HCT116 (cell line): Measurements from ENCODE around the gene KCNC1. TPM values are rescaled to one million over a fixed set of nuclear protein-coding genes. Genes with fewer than 3 reads are reported as not detected.

ENCODE experiments used
- ATAC-seq: fragments of 200-7000 bp; cut with Tn5 transposase; 2 replicates; pipeline ENCODE4 v1.9.1; 2020; ENCODE audit warnings: mild to moderate bottlenecking, moderate library complexity
- BruUV-seq: library from RNA; stranded (reverse); fragments of 400-500 nt; replicated peaks from 2 replicates; lab custom pipeline; 2021; lab: Mats Ljungman, UMichigan
- CTCF ChIA-PET: fragments of 300-600 bp; sonication (Branson Sonifier 250); formaldehyde crosslinking; loops from one replicate; lab custom pipeline; 2021; ENCODE audit warnings: antibody characterized with exemption; lab: Charles Lee
- POLR2A ChIA-PET: fragments of 300-600, 350-600 bp; sonication (Branson Sonifier 250); formaldehyde crosslinking; loops from one replicate; lab custom pipeline; 2021; ENCODE audit warnings: antibody characterized with exemption; lab: Charles Lee
- RAD21 ChIA-PET, 2 experiments: fragments of 300-600 bp; sonication (Branson Sonifier 250); formaldehyde crosslinking; loops; one replicate each; lab custom pipeline; 2023; ENCODE audit warnings: low total read pairs in 2 of 2; ENCODE audit not compliant: uncharacterized antibody in 2 of 2, unreplicated experiment in 2 of 2, low non-redundant PET in 1 of 2; lab: Charles Lee
- DNase-seq: peaks from one replicate; pipeline ENCODE4 v3.0.0-alpha.2; 2010; ENCODE audit warnings: low read depth, low spot score
- H2AFZ ChIP-seq: fragments of 200-600 bp; shearing (Covaris generic), sonication (generic); 2 replicates; pipeline ENCODE4 v1.6.1; 2017; ENCODE audit warnings: low read depth, mixed run types, mixed read lengths, antibody characterized with exemption, low read length; ENCODE audit not compliant: poor library complexity, severe bottlenecking
- H3K27ac ChIP-seq: 2 replicates; pipeline ENCODE4 v1.5.1; 2012; ENCODE audit warnings: low read depth, low read length
- H3K27me3 ChIP-seq: fragments of 200-600 bp; sonication (generic); 2 replicates; pipeline ENCODE4 v1.6.1; 2016; ENCODE audit warnings: mixed run types, low read length, mixed read lengths; ENCODE audit not compliant: insufficient read depth
- H3K36me3 ChIP-seq, 2 experiments: fragments of 200-500 bp in 1 of 2; fragments of 200-600 bp in 1 of 2; sonication (Bioruptor generic) in 1 of 2; sonication (generic) in 1 of 2; 2 replicates each; pipeline versions ENCODE4 v1.5.1 to v1.6.1; 2014 to 2016; ENCODE audit warnings: low read length in 2 of 2, inconsistent platforms in 1 of 2, mixed read lengths in 1 of 2, mixed run types in 1 of 2; ENCODE audit not compliant: insufficient read depth in 2 of 2, control insufficient read depth in 1 of 2
- H3K4me1 ChIP-seq, 2 experiments: fragments of 200-600 bp in 1 of 2; sonication (generic) in 1 of 2; 2 replicates each; pipeline versions ENCODE4 v1.5.1 to v1.6.1; 2012 to 2017; ENCODE audit warnings: low read length in 2 of 2, inconsistent platforms in 1 of 2, mild to moderate bottlenecking in 1 of 2, mixed read lengths in 1 of 2, mixed run types in 1 of 2, moderate library complexity in 1 of 2; ENCODE audit not compliant: insufficient read depth in 2 of 2, control insufficient read depth in 1 of 2
- H3K4me2 ChIP-seq: fragments of 200-600 bp; sonication (generic); 2 replicates; pipeline ENCODE4 v1.6.1; 2017; ENCODE audit warnings: mixed run types, low read length, mixed read lengths
- H3K4me3 ChIP-seq, 2 experiments: fragments of 200-600 bp in 1 of 2; sonication (generic) in 1 of 2; replicated peaks in 1 of 2; 2 replicates each; pipeline ENCODE4 v1.5.1; 2011 to 2016; ENCODE audit warnings: low read length in 2 of 2, control low read depth in 1 of 2, low read depth in 1 of 2, mild to moderate bottlenecking in 1 of 2, mixed read lengths in 1 of 2, mixed run types in 1 of 2
- H3K79me2 ChIP-seq: fragments of 200-600 bp; sonication (generic); 2 replicates; pipeline ENCODE4 v1.6.1; 2017; ENCODE audit warnings: mild to moderate bottlenecking, mixed run types, low read length, moderate library complexity, mixed read lengths; ENCODE audit not compliant: insufficient read depth
- H3K9ac ChIP-seq: fragments of 200-600 bp; sonication (generic); 2 replicates; pipeline ENCODE4 v1.6.1; 2016; ENCODE audit warnings: low read length, mixed read lengths
- H3K9me2 ChIP-seq: fragments of 200-600 bp; sonication (generic), shearing (Covaris generic); 2 replicates; pipeline ENCODE4 v1.6.1; 2017; ENCODE audit warnings: mixed run types, mild to moderate bottlenecking, moderate library complexity; ENCODE audit not compliant: insufficient read depth
- H3K9me3 ChIP-seq, 2 experiments: fragments of 200-500 bp in 1 of 2; fragments of 200-600 bp in 1 of 2; sonication (Bioruptor generic) in 1 of 2; sonication (generic) in 1 of 2; 2 replicates each; pipeline ENCODE4 v1.6.1; 2014 to 2017; ENCODE audit warnings: low read length in 2 of 2, mixed read lengths in 2 of 2, inconsistent platforms in 1 of 2, low read depth in 1 of 2, mild to moderate bottlenecking in 1 of 2, mixed run types in 1 of 2, moderate library complexity in 1 of 2; ENCODE audit not compliant: control insufficient read depth in 1 of 2, insufficient read depth in 1 of 2
- H4K20me1 ChIP-seq: fragments of 200-600 bp; sonication (generic), shearing (Covaris generic); 2 replicates; pipeline ENCODE4 v1.6.1; 2017; ENCODE audit warnings: mixed run types, mild to moderate bottlenecking, moderate library complexity; ENCODE audit not compliant: insufficient read depth
- CTCF ChIP-seq, 3 experiments: fragments of 200-600 bp in 1 of 3; sonication (generic) in 1 of 3; IDR thresholded peaks in 2 of 3; conservative IDR thresholded peaks in 1 of 3; 2 replicates each; pipeline ENCODE4 v1.5.1; 2012 to 2017; ENCODE audit warnings: low read depth in 2 of 3, low read length in 2 of 3, antibody characterized with exemption in 1 of 3, borderline replicate concordance in 1 of 3, control low read depth in 1 of 3, mild to moderate bottlenecking in 1 of 3, mixed read lengths in 1 of 3, mixed run types in 1 of 3, moderate library complexity in 1 of 3; ENCODE audit not compliant: insufficient read depth in 1 of 3
- EGR1 ChIP-seq: IDR thresholded peaks from 2 replicates; pipeline ENCODE4 v1.6.1; 2012; ENCODE audit warnings: low read depth
- EZH2 ChIP-seq: fragments of 200-600 bp; sonication (generic); IDR thresholded peaks from 2 replicates; pipeline ENCODE4 v1.6.1; 2017; ENCODE audit warnings: antibody characterized with exemption, mixed run types
- FOSL1 ChIP-seq: IDR thresholded peaks from 2 replicates; pipeline ENCODE4 v1.6.1; 2012; ENCODE audit warnings: low read depth
- POLR2A ChIP-seq: IDR thresholded peaks from 2 replicates; pipeline ENCODE4 v1.7.0; 2011; ENCODE audit warnings: borderline replicate concordance; ENCODE audit not compliant: insufficient read depth, insufficient read length; ENCODE audit errors: extremely low read depth
- SRF ChIP-seq: IDR thresholded peaks from 2 replicates; pipeline ENCODE4 v1.6.1; 2012; ENCODE audit warnings: low read depth
- TCF7L2 ChIP-seq: IDR thresholded peaks from 2 replicates; pipeline ENCODE4 v1.7.0; 2011; ENCODE audit warnings: borderline replicate concordance, inconsistent platforms; ENCODE audit not compliant: insufficient read depth, insufficient read length; ENCODE audit errors: extremely low read depth
- ZNF274 ChIP-seq: fragments of 200-500 bp; sonication (Bioruptor generic); IDR thresholded peaks from 2 replicates; pipeline ENCODE4 v1.6.1; 2014; ENCODE audit warnings: mild to moderate bottlenecking, low read depth, low read length, inconsistent platforms
- intact Hi-C: fragments of 100-400 bp; cut with micrococcal nuclease; formaldehyde crosslinking; loops from 2 replicates; pipeline ENCODE4 v1.10.0; 2022
- total RNA-seq: library from RNA; stranded (reverse); gene quantifications from one replicate; pipeline ENCODE4 v1.2.1, GENCODE V29; 2021; ENCODE audit not compliant: unreplicated experiment

The KCNC1 gene
- total RNA-seq, 1 experiment from 2014 or later = 0.12 TPM

DNA sequence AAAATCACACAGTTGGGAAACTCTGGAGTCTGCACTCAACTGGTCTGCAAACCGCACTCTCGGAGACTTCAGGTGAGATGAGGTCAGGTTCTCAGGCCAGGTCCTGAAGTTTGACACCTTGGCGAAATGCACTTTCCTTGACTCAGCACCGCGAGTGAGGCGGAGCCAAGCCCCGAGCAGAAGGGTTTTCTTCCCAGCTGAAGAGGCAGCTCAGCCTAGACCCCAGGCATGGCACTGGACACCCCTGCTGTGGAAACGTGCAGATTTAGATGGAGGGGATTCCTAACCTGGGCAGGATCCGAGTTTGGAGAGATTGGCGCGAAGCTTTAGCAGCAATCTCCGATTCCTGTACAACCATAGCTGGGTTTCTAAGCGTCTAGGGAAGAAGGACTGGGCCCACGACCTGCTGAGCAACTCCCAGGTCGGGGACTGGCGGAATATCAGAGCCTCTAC is 16.0 kb upstream of the KCNC1 start:
- no peak overlapping the region for H3K27ac ChIP-seq
- no peak overlapping the region for H3K9ac ChIP-seq
- no peak overlapping the region for H2AFZ ChIP-seq
- no peak overlapping the region for H3K4me3 ChIP-seq
- ChIA-PET CTCF (interaction anchor here (1.1 kb wide), 1 partner anchor 12 kb away, joined by 4 read pairs; no protein-coding TSS in a partner anchor), RAD21 (no interaction called here), POLR2A (no interaction called here)
- no peak for ATAC-seq
- intact Hi-C loops = no loop called here
- no peaks in the 10 kb centered on the region for H3K9me2 ChIP-seq
- no peaks in the 10 kb centered on the region for H3K36me3 ChIP-seq
- peaks cover 17% of the 10 kb centered on the region; the same call in 1 of the 2 replicates for H3K27me3 ChIP-seq
- no peak overlapping the region for H3K4me2 ChIP-seq
- DNase-seq = no peak
- no peaks in the 10 kb centered on the region for H3K9me3 ChIP-seq
- peaks cover 2 to 10% of the 10 kb centered on the region in 2 experiments; a peak in 3 of 4 replicates for H3K4me1 ChIP-seq
- TF ChIP-seq EZH2 (no peak), CTCF (IDR thresholded peaks at IDR 0.05 in 2 of 3, conservative IDR thresholded peaks at IDR 0.05 in 1 of 3; ENCODE audit: borderline replicate concordance in 1 of 3, insufficient read depth in 1 of 3, low read depth in 2 of 3, low read length in 2 of 3) (no peak), ZNF274 (no peak), POLR2A (no peak), EGR1 (no peak), TCF7L2 (no peak), SRF (no peak), FOSL1 (no peak)
- H4K20me1 ChIP-seq = no peaks in the 10 kb centered on the region
- BruUV-seq = no TSS peak
- H3K79me2 ChIP-seq = no peaks in the 10 kb centered on the region
